Measurements from ENCODE around the gene GRPEL1. TPM values are rescaled to one million over a fixed set of nuclear protein-coding genes. Genes with fewer than 3 reads are reported as not detected.

The GRPEL1 gene
- total RNA-seq, 1 experiment from 2014 or later = 46.6 TPM

- CTCF ChIA-PET = interaction anchor here (0.6 kb wide), 1 partner anchor 11 kb away, joined by 4 read pairs; no protein-coding TSS in a partner anchor
- POLR2A ChIA-PET = interaction anchor here (0.6 kb wide), 1 partner anchor 11 kb away, joined by 4 read pairs; no protein-coding TSS in a partner anchor
- intact Hi-C loops (cut with micrococcal nuclease; ENCODE audit: unreplicated experiment) = no loop called here
Measured at GRCh38 chr4:7078025-7078424, 10.2 kb upstream of the GRPEL1 start.

GRCh38 chr4:7077371-7077770 lies 9.5 kb upstream of the GRPEL1 start:
- Histone ChIP-seq H3K4me3 (ENCODE audit: low read depth in 2 of 2, low read length in 2 of 2) (no peak overlapping the region), H3K9me3 (ENCODE audit: control insufficient read depth, insufficient read depth, low read depth, low read length) (no peaks in the 10 kb centered on the region), H3K36me3 (ENCODE audit: control insufficient read depth, insufficient read depth, low read length) (no peaks in the 10 kb centered on the region), H3K27ac (ENCODE audit: low read length) (no peak overlapping the region), H3K4me1 (ENCODE audit: control insufficient read depth, insufficient read depth, low read length) (no peaks in the 10 kb centered on the region), H3K27me3 (ENCODE audit: control insufficient read depth, insufficient read depth, low read length) (no peaks in the 10 kb centered on the region)
- intact Hi-C loops (cut with micrococcal nuclease; ENCODE audit: unreplicated experiment) = no loop called here
- DNase-seq (ENCODE audit: low read depth, low spot score) = no peak
- no TSS peak for BruUV-seq (replicated peaks)
- no peak for TF ChIP-seq POLR2AphosphoS5 (IDR thresholded peaks at IDR 0.05; ENCODE audit: low read depth, low read length)
- TF ChIP-seq, protein P1, sequence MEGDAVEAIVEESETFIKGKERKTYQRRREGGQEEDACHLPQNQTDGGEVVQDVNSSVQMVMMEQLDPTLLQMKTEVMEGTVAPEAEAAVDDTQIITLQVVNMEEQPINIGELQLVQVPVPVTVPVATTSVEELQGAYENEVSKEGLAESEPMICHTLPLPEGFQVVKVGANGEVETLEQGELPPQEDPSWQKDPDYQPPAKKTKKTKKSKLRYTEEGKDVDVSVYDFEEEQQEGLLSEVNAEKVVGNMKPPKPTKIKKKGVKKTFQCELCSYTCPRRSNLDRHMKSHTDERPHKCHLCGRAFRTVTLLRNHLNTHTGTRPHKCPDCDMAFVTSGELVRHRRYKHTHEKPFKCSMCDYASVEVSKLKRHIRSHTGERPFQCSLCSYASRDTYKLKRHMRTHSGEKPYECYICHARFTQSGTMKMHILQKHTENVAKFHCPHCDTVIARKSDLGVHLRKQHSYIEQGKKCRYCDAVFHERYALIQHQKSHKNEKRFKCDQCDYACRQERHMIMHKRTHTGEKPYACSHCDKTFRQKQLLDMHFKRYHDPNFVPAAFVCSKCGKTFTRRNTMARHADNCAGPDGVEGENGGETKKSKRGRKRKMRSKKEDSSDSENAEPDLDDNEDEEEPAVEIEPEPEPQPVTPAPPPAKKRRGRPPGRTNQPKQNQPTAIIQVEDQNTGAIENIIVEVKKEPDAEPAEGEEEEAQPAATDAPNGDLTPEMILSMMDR (IDR thresholded peaks at IDR 0.05) = no peak
- TF ChIP-seq TCF7L2 (IDR thresholded peaks at IDR 0.05; ENCODE audit: low read depth, low read length) = no peak
- TF ChIP-seq REST (IDR thresholded peaks at IDR 0.05; ENCODE audit: insufficient read depth in 1 of 2, low read depth in 2 of 2, low read length in 1 of 2) = no peak
- TF ChIP-seq SIN3A (IDR thresholded peaks at IDR 0.05; ENCODE audit: borderline replicate concordance, insufficient read depth, low read depth, low read length) = no peak
- ChIA-PET CTCF (interaction anchor here (0.6 kb wide), 1 partner anchor 10 kb away, joined by 4 read pairs; no protein-coding TSS in a partner anchor), POLR2A (interaction anchor here (0.6 kb wide), 1 partner anchor 167 kb away, joined by 3 read pairs; no protein-coding TSS in a partner anchor)
- in situ Hi-C loops (cut with HindIII; ENCODE audit: low pct_unique_long_range_greater_than_20kb, low sequenced_read_pairs) = no loop called here
- no peak for ATAC-seq

More at GRCh38 chr4:7078025-7078424, 10.2 kb upstream of the GRPEL1 start:
- in situ Hi-C loops (cut with HindIII; ENCODE audit: low pct_unique_long_range_greater_than_20kb, low sequenced_read_pairs) = no loop called here
- Histone ChIP-seq H3K9me3 (ENCODE audit: control insufficient read depth, insufficient read depth, low read depth, low read length) (no peaks in the 10 kb centered on the region), H3K36me3 (ENCODE audit: control insufficient read depth, insufficient read depth, low read length) (no peaks in the 10 kb centered on the region), H3K27ac (ENCODE audit: low read length) (no peak overlapping the region), H3K4me3 (ENCODE audit: low read depth in 2 of 2, low read length in 2 of 2) (no peak overlapping the region), H3K27me3 (ENCODE audit: control insufficient read depth, insufficient read depth, low read length) (no peaks in the 10 kb centered on the region), H3K4me1 (ENCODE audit: control insufficient read depth, insufficient read depth, low read length) (no peaks in the 10 kb centered on the region)
- no TSS peak for BruUV-seq (replicated peaks)
- ATAC-seq (no peak), DNase-seq (ENCODE audit: low read depth, low spot score) (no peak)
- TF ChIP-seq POLR2AphosphoS5 (IDR thresholded peaks at IDR 0.05; ENCODE audit: low read depth, low read length) (no peak), REST (IDR thresholded peaks at IDR 0.05; ENCODE audit: insufficient read depth in 1 of 2, low read depth in 2 of 2, low read length in 1 of 2) (no peak)
- TF ChIP-seq, protein P1 (IDR thresholded peaks at IDR 0.05) = no peak
